ENCODE data around the gene SSX4B. TPM values are rescaled to one million over a fixed set of nuclear protein-coding genes. Genes with fewer than 3 reads are reported as not detected.
"Not testable (repeated sequence)": the region's sequence is repeated elsewhere in the genome, so short reads cannot be mapped to it uniquely, and the experiment has no call there.

Gene SSX4B
- not detected for total RNA-seq

- not testable (repeated sequence) for TF ChIP-seq CTCF (IDR thresholded peaks at IDR 0.05; ENCODE audit: low read depth)
These were observed at the start of gene SSX4B for GRCh38 chrX:48411860-48412259. SSX4B (minus strand) TSS chrX:48411960; CDS start chrX:48411372, 588 bp downstream.

GRCh38 chrX:48460606-48461005, 48.8 kb upstream of the SSX4B start:
- TF ChIP-seq CTCF (IDR thresholded peaks at IDR 0.05; ENCODE audit: low read depth): no peak

- no peak for TF ChIP-seq CTCF (IDR thresholded peaks at IDR 0.05; ENCODE audit: low read depth)
These were observed 48.3 kb upstream of the SSX4B start for GRCh38 chrX:48460031-48460430.

- no peak for TF ChIP-seq CTCF (IDR thresholded peaks at IDR 0.05; ENCODE audit: low read depth)
These were observed 47.7 kb upstream of the SSX4B start for GRCh38 chrX:48459483-48459882.

- no peak for TF ChIP-seq CTCF (IDR thresholded peaks at IDR 0.05; ENCODE audit: low read depth)
These were observed 47.0 kb upstream of the SSX4B start for GRCh38 chrX:48458711-48459110.

- no peak for TF ChIP-seq CTCF (IDR thresholded peaks at IDR 0.05; ENCODE audit: low read depth)
These were observed 45.0 kb upstream of the SSX4B start for GRCh38 chrX:48456628-48457331.

GRCh38 chrX:48451708-48452107, 39.9 kb upstream of the SSX4B start:
- no peak for TF ChIP-seq CTCF (IDR thresholded peaks at IDR 0.05; ENCODE audit: low read depth)
